T-cell (primary cell): ENCODE results near the gene MKLN1. TPM values are rescaled to one million over a fixed set of nuclear protein-coding genes. Genes with fewer than 3 reads are reported as not detected.

ENCODE experiments used
- ATAC-seq, 4 experiments: fragments of 200-7000 bp in 3 of 4; fragments of 150-1000 bp in 1 of 4; cut with Tn5 transposase; replicated peaks in 1 of 4; 1 replicate in 3 of 4; 2 replicates in 1 of 4; pipeline ENCODE4 v1.10.0; 2021; ENCODE audit warnings: moderate library complexity in 3 of 4, mild to moderate bottlenecking in 2 of 4, moderate number of reproducible peaks in 1 of 4
- CTCF ChIA-PET, 2 donors: fragments of 300-600 bp; sonication (Branson Sonifier 250); formaldehyde crosslinking; loops; one replicate each; lab custom pipeline; 2022; ENCODE audit warnings: antibody characterized with exemption in 2 of 2; lab: Charles Lee
- POLR2A ChIA-PET, 2 donors: fragments of 300-600 bp; sonication (Branson Sonifier 250); formaldehyde crosslinking; loops; one replicate each; lab custom pipeline; 2022; ENCODE audit warnings: antibody characterized with exemption in 2 of 2; lab: Charles Lee
- DNase-seq, 35 experiments: peaks; one replicate each; pipeline versions ENCODE4 v3.0.0 to v3.0.0-alpha.2; 2013 to 2023
- H3K27ac ChIP-seq: one replicate; pipeline ENCODE4 v1.5.1; 2013; ENCODE audit warnings: low read length
- H3K27me3 ChIP-seq, 2 experiments: replicated peaks in 1 of 2; 1 replicate in 1 of 2; 2 replicates in 1 of 2; pipeline versions ENCODE4 v1.6.1 to v1.7.0; 2013; ENCODE audit warnings: low read length in 1 of 2, mixed read lengths in 1 of 2; ENCODE audit not compliant: control insufficient read depth in 2 of 2, insufficient read depth in 2 of 2; ENCODE audit errors: extremely low read depth in 1 of 2
- H3K36me3 ChIP-seq, 2 donors: 1 replicate in 1 of 2; 2 replicates in 1 of 2; pipeline versions ENCODE4 v1.6.1 to v1.7.0; 2013; ENCODE audit warnings: low read length in 1 of 2; ENCODE audit not compliant: control insufficient read depth in 2 of 2, insufficient read depth in 1 of 2; ENCODE audit errors: extremely low read depth in 1 of 2
- H3K4me1 ChIP-seq, 2 experiments: 1 replicate in 1 of 2; 2 replicates in 1 of 2; pipeline versions ENCODE4 v1.6.1 to v1.7.0; 2013; ENCODE audit warnings: low read length in 2 of 2, mixed read lengths in 1 of 2; ENCODE audit not compliant: insufficient read depth in 2 of 2, control insufficient read depth in 1 of 2; ENCODE audit errors: extremely low read depth in 1 of 2
- H3K4me3 ChIP-seq, 2 donors: 1 replicate in 1 of 2; 2 replicates in 1 of 2; pipeline versions ENCODE4 v1.5.1 to v1.7.0; 2013; ENCODE audit warnings: mild to moderate bottlenecking in 2 of 2, low read length in 1 of 2, moderate library complexity in 1 of 2; ENCODE audit not compliant: control insufficient read depth in 1 of 2; ENCODE audit errors: extremely low read depth in 1 of 2
- H3K9me3 ChIP-seq: 2 replicates; pipeline ENCODE4 v1.7.0; 2013
- H3K27ac Mint-ChIP-seq, 2 donors: one replicate each; pipeline ENCODE4 v1.8.0; 2020 to 2021; ENCODE audit warnings: mild to moderate bottlenecking in 2 of 2, mixed read lengths in 2 of 2
- H3K27me3 Mint-ChIP-seq, 2 donors: one replicate each; pipeline ENCODE4 v1.8.0; 2021 to 2022; ENCODE audit warnings: mixed read lengths in 2 of 2
- H3K36me3 Mint-ChIP-seq: one replicate; pipeline ENCODE4 v1.8.0; 2021; ENCODE audit warnings: mixed read lengths
- H3K4me1 Mint-ChIP-seq, 3 donors: one replicate each; pipeline ENCODE4 v1.8.0; 2020 to 2022; ENCODE audit warnings: mixed read lengths in 3 of 3, mild to moderate bottlenecking in 1 of 3
- H3K4me3 Mint-ChIP-seq, 3 donors: one replicate each; pipeline ENCODE4 v1.8.0; 2020 to 2022; ENCODE audit warnings: mild to moderate bottlenecking in 3 of 3, mixed read lengths in 3 of 3, moderate library complexity in 3 of 3
- H3K9me3 Mint-ChIP-seq, 3 donors: one replicate each; pipeline ENCODE4 v1.8.0; 2020 to 2022; ENCODE audit warnings: mixed read lengths in 3 of 3
- WGBS: methylation state at CpG from one replicate; pipeline ENCODE4 v1.1.5; 2013; ENCODE audit warnings: missing lambda C conversion rate; ENCODE audit not compliant: insufficient coverage; 5-methylcytosine and 5-hydroxymethylcytosine counted together
- total RNA-seq, 35 experiments: library from RNA in 6 of 35; stranded (reverse) in 6 of 35; fragments of 120-200 nt in 1 of 35; gene quantifications; one replicate each; pipeline versions ENCODE4 v1.2.1 to v1.2.4 and lab custom pipeline; 2013 to 2026

Gene MKLN1
- total RNA-seq, 5 donors from 2014 or later (not counting 1 experiment from before 2014, with no cell fraction given), result 43.9 to 63.3 (median 46.5) TPM

- no CpG with 5 or more reads among the region's 12 CpGs for WGBS
- Histone ChIP-seq H3K9me3 (no peaks in the 10 kb centered on the region), H3K27me3 (no peaks in the 10 kb centered on the region), H3K36me3 (peaks cover 14 to 66% of the 10 kb centered on the region in 2 donors), H3K27ac (no peak overlapping the region), H3K4me3 (no peak overlapping the region), H3K4me1 (no peaks in the 10 kb centered on the region)
- DNase-seq (no peak), ATAC-seq (no peak)
- Mint-ChIP-seq H3K4me3 (no peak overlapping the region), H3K9me3 (no peaks in the 10 kb centered on the region), H3K27ac (no peak overlapping the region), H3K36me3 (peaks cover 59% of the 10 kb centered on the region), H3K27me3 (no peaks in the 10 kb centered on the region), H3K4me1 (no peaks in the 10 kb centered on the region)
- POLR2A ChIA-PET, result interaction anchor here (0.6 kb wide), 2 partner anchors 431 to 614 kb away, joined by 3 read pairs; no protein-coding TSS in a partner anchor
- CTCF ChIA-PET, result interaction anchor here in 1 of 2 donors (0.6 kb wide), 1 partner anchor 43 kb away, joined by 5 read pairs; no protein-coding TSS in a partner anchor
Observed at GRCh38 chr7:131466735-131467365, 139.2 kb downstream of the MKLN1 start.

DNA sequence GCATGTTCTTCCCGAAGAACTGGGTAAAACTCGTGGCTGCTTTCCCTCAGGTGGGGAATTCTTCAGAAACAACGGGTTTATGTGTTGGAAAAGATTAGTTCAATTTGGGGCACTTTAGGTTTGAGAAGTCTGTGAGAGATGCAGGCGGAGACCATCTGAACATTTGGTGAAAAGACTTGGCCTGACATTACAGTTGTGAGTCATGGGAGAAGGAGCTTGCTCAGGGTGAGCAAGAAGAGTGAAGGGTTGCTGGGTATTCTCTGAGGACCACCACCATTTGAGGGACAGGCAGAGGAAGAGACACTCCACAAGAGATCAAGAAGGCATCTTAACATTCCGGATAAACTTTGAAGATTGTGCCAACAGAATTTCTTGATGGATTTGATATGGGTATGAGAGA, 140.1 kb downstream of the MKLN1 start:
- Histone ChIP-seq H3K9me3 (no peaks in the 10 kb centered on the region), H3K4me3 (no peak overlapping the region), H3K4me1 (no peaks in the 10 kb centered on the region), H3K27ac (no peak overlapping the region), H3K27me3 (no peaks in the 10 kb centered on the region), H3K36me3 (peaks cover 14 to 64% of the 10 kb centered on the region in 2 donors)
- DNase-seq (no peak), ATAC-seq (no peak)
- H3K4me3 Mint-ChIP-seq, result no peak overlapping the region
- POLR2A ChIA-PET, result no interaction called here
- no peaks in the 10 kb centered on the region for H3K4me1 Mint-ChIP-seq
- H3K27ac Mint-ChIP-seq, result no peak overlapping the region
- 96% methylated on average over 3 of the region's 5 CpGs for WGBS
- H3K9me3 Mint-ChIP-seq, result no peaks in the 10 kb centered on the region
- CTCF ChIA-PET, result no interaction called here
- H3K36me3 Mint-ChIP-seq, result peaks cover 52% of the 10 kb centered on the region
- no peaks in the 10 kb centered on the region for H3K27me3 Mint-ChIP-seq

- Mint-ChIP-seq H3K27me3 (no peaks in the 10 kb centered on the region), H3K9me3 (peaks cover 0 to 2% (median 0%) of the 10 kb centered on the region in 3 donors), H3K4me1 (no peaks in the 10 kb centered on the region), H3K27ac (no peak overlapping the region), H3K4me3 (no peak overlapping the region), H3K36me3 (peaks cover 65% of the 10 kb centered on the region)
- ATAC-seq (no peak), DNase-seq (no peak)
- Histone ChIP-seq H3K9me3 (peaks cover 2% of the 10 kb centered on the region), H3K27me3 (no peaks in the 10 kb centered on the region), H3K36me3 (peaks cover 14 to 46% of the 10 kb centered on the region in 2 donors), H3K27ac (no peak overlapping the region), H3K4me3 (no peak overlapping the region), H3K4me1 (no peaks in the 10 kb centered on the region)
- ChIA-PET CTCF (no interaction called here), POLR2A (no interaction called here)
- WGBS, result 100% methylated on average over 3 of the region's 4 CpGs
Observed at GRCh38 chr7:131471250-131472004, 143.8 kb downstream of the MKLN1 start.

DNA sequence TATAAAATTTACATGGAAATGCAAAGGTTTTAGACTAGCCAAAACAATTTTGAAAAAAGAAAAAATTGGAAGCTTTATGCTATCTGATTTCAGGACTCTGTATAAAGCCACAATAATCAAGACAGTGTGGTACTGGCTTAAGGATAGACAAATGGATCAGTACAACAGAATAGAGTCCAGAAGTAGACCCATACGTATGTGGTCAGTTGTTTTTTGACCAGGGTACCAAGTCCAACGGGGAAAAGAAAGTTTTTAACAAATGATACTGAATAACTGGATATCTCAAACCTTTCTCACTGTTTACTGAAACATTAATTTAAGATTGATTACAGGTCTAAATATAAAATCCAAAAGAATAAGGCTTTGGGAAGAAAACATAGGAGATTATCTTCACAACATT, 149.1 kb downstream of the MKLN1 start:
- Mint-ChIP-seq H3K4me1 (no peaks in the 10 kb centered on the region), H3K4me3 (no peak overlapping the region), H3K27me3 (no peaks in the 10 kb centered on the region), H3K9me3 (peaks cover 0 to 2% (median 0%) of the 10 kb centered on the region in 3 donors), H3K27ac (no peak overlapping the region), H3K36me3 (peaks cover 41% of the 10 kb centered on the region)
- WGBS, result no CpG with 5 or more reads among the region's 2 CpGs
- peaks cover 0 to 6% of the 10 kb centered on the region in 2 donors for H3K36me3 ChIP-seq
- H3K4me3 ChIP-seq, result no peak overlapping the region
- no peaks in the 10 kb centered on the region for H3K27me3 ChIP-seq
- H3K27ac ChIP-seq, result no peak overlapping the region
- no peak for DNase-seq
- H3K9me3 ChIP-seq, result peaks cover 2% of the 10 kb centered on the region
- CTCF ChIA-PET, result no interaction called here
- POLR2A ChIA-PET, result no interaction called here
- ATAC-seq, result no peak
- no peaks in the 10 kb centered on the region for H3K4me1 ChIP-seq

GRCh38 chr7:131480384-131481315, 153.0 kb downstream of the MKLN1 start:
- H3K4me1 ChIP-seq, result no peaks in the 10 kb centered on the region
- DNase-seq (no peak), ATAC-seq (no peak)
- Mint-ChIP-seq H3K36me3 (peaks cover 25% of the 10 kb centered on the region), H3K27ac (no peak overlapping the region), H3K4me1 (no peaks in the 10 kb centered on the region), H3K9me3 (no peaks in the 10 kb centered on the region), H3K27me3 (no peaks in the 10 kb centered on the region), H3K4me3 (no peak overlapping the region)
- H3K27me3 ChIP-seq, result no peaks in the 10 kb centered on the region
- H3K27ac ChIP-seq, result no peak overlapping the region
- no CpG with 5 or more reads among the region's 4 CpGs for WGBS
- H3K9me3 ChIP-seq, result no peaks in the 10 kb centered on the region
- CTCF ChIA-PET, result interaction anchor here in 1 of 2 donors (0.5 kb wide), 1 partner anchor 600 kb away, joined by 3 read pairs; no protein-coding TSS in a partner anchor
- POLR2A ChIA-PET, result interaction anchor here in 1 of 2 donors (0.6 to 0.7 kb wide), 2 partner anchors 144 to 291 kb away, joined by 6 to 11 read pairs; no protein-coding TSS in a partner anchor
- no peak overlapping the region for H3K4me3 ChIP-seq
- peaks cover 0 to 13% of the 10 kb centered on the region in 2 donors for H3K36me3 ChIP-seq

- ATAC-seq (no peak), DNase-seq (no peak)
- CTCF ChIA-PET, result interaction anchor here in 1 of 2 donors (0.7 kb wide), 1 partner anchor 18 kb away, joined by 4 read pairs; no protein-coding TSS in a partner anchor
- Histone ChIP-seq H3K27ac (no peak overlapping the region), H3K27me3 (no peaks in the 10 kb centered on the region), H3K36me3 (peaks cover 0 to 13% of the 10 kb centered on the region in 2 donors), H3K9me3 (no peaks in the 10 kb centered on the region), H3K4me1 (no peaks in the 10 kb centered on the region), H3K4me3 (no peak overlapping the region)
- no peak overlapping the region for H3K4me3 Mint-ChIP-seq
- POLR2A ChIA-PET, result no interaction called here
- H3K27me3 Mint-ChIP-seq, result no peaks in the 10 kb centered on the region
- no peaks in the 10 kb centered on the region for H3K4me1 Mint-ChIP-seq
- WGBS, result no CpG with 5 or more reads among the region's 2 CpGs
- H3K27ac Mint-ChIP-seq, result no peak overlapping the region
- H3K36me3 Mint-ChIP-seq, result peaks cover 18% of the 10 kb centered on the region
- H3K9me3 Mint-ChIP-seq, result no peaks in the 10 kb centered on the region
Observed at GRCh38 chr7:131482800-131483199, 155.1 kb downstream of the MKLN1 start.
